KMS-11 (cell line): ENCODE results near the gene CEP19.

Experiments
- H2AFZ ChIP-seq: fragments of 200-600 bp; sonication (generic); 2 replicates; pipeline ENCODE4 v1.6.1; 2016; ENCODE audit warnings: antibody characterized with exemption, mixed run types, low read depth
- H3K27ac ChIP-seq: fragments of 200-600 bp; sonication (generic); 2 replicates; pipeline ENCODE4 v1.6.1; 2016; ENCODE audit warnings: mild to moderate bottlenecking, mixed run types
- H3K27me3 ChIP-seq: fragments of 200-600 bp; sonication (generic); 2 replicates; pipeline ENCODE4 v1.6.1; 2017; ENCODE audit warnings: mild to moderate bottlenecking, low read depth, mixed run types, moderate library complexity; ENCODE audit not compliant: insufficient read depth
- H3K36me3 ChIP-seq: fragments of 200-600 bp; sonication (generic); 2 replicates; pipeline ENCODE4 v1.6.1; 2017; ENCODE audit warnings: mild to moderate bottlenecking, mixed run types; ENCODE audit not compliant: insufficient read depth
- H3K4me1 ChIP-seq: fragments of 200-600 bp; sonication (generic); 2 replicates; pipeline ENCODE4 v1.6.1; 2016; ENCODE audit warnings: mild to moderate bottlenecking, low read depth, mixed run types; ENCODE audit not compliant: poor library complexity, severe bottlenecking
- H3K4me2 ChIP-seq: fragments of 200-600 bp; sonication (generic); 2 replicates; pipeline ENCODE4 v1.7.0; 2016; ENCODE audit warnings: mild to moderate bottlenecking, mixed run types
- H3K4me3 ChIP-seq: fragments of 200-600 bp; sonication (generic); IDR thresholded peaks from 2 replicates; pipeline ENCODE4 v1.6.1; 2017; ENCODE audit warnings: low read depth, low read length, mixed read lengths; ENCODE audit not compliant: insufficient read depth
- H3K79me2 ChIP-seq: fragments of 200-600 bp; sonication (generic); 2 replicates; pipeline ENCODE4 v1.6.1; 2016; ENCODE audit warnings: low read depth, mixed run types; ENCODE audit not compliant: insufficient read depth
- H3K9ac ChIP-seq: fragments of 200-600 bp; sonication (generic); 2 replicates; pipeline ENCODE4 v1.6.1; 2016; ENCODE audit warnings: mild to moderate bottlenecking, mixed run types
- H4K20me1 ChIP-seq: fragments of 200-600 bp; sonication (generic); 2 replicates; pipeline ENCODE4 v1.6.1; 2016; ENCODE audit warnings: mild to moderate bottlenecking, mixed run types; ENCODE audit not compliant: insufficient read depth
- CTCF ChIP-seq: fragments of 200-600 bp; sonication (generic); conservative IDR thresholded peaks from 2 replicates; pipeline ENCODE4 v1.6.1; 2017; ENCODE audit warnings: low read depth, mild to moderate bottlenecking, antibody characterized with exemption, low read length, moderate library complexity, mixed read lengths

The CEP19 gene

GRCh38 chr3:196740481-196741248 is 28.6 kb upstream of the CEP19 start:
- Histone ChIP-seq H3K36me3 (no peaks in the 10 kb centered on the region), H4K20me1 (peaks cover 5% of the 10 kb centered on the region; the same call in 1 of the 2 replicates), H3K4me3 (peak overlapping the region; percentile 96), H3K9ac (peak overlapping the region; percentile 93), H3K79me2 (peaks cover 55% of the 10 kb centered on the region), H3K4me1 (peaks cover 27% of the 10 kb centered on the region), H2AFZ (peak overlapping the region; percentile 72), H3K27ac (peak overlapping the region; percentile 94), H3K4me2 (peak overlapping the region; percentile 72), H3K27me3 (no peaks in the 10 kb centered on the region)
- TF ChIP-seq CTCF: no peak

- no peak for TF ChIP-seq CTCF
- H2AFZ ChIP-seq: peak within 1 kb of the TSS; percentile 72
- no peaks in the 10 kb centered on the region for H3K36me3 ChIP-seq
- peak within 1 kb of the TSS; percentile 96 for H3K4me3 ChIP-seq
- peaks cover 5% of the 10 kb centered on the region; the same call in 1 of the 2 replicates for H4K20me1 ChIP-seq
- H3K9ac ChIP-seq: peak within 1 kb of the TSS; percentile 93
- H3K4me1 ChIP-seq: peaks cover 27% of the 10 kb centered on the region
- no peaks in the 10 kb centered on the region for H3K27me3 ChIP-seq
- H3K27ac ChIP-seq: peak within 1 kb of the TSS; percentile 94
- H3K79me2 ChIP-seq: peaks cover 47% of the 10 kb centered on the region
- H3K4me2 ChIP-seq: peak within 1 kb of the TSS; percentile 72
Observed at GRCh38 chr3:196739671-196740480, 27.8 kb upstream of the CEP19 start, which contains the start of gene PAK2. PAK2 (plus strand) TSS chr3:196739857; CDS start chr3:196782647, 42,790 bp downstream.

GRCh38 chr3:196737655-196738054 is 25.6 kb upstream of the CEP19 start:
- no peak overlapping the region for H3K4me2 ChIP-seq
- H3K4me1 ChIP-seq: peaks cover 16% of the 10 kb centered on the region
- H2AFZ ChIP-seq: no peak overlapping the region
- peaks cover 25% of the 10 kb centered on the region for H3K79me2 ChIP-seq
- no peaks in the 10 kb centered on the region for H3K27me3 ChIP-seq
- H3K4me3 ChIP-seq: no peak overlapping the region
- H3K27ac ChIP-seq: no peak overlapping the region
- peaks cover 5% of the 10 kb centered on the region; the same call in 1 of the 2 replicates for H4K20me1 ChIP-seq
- no peak for TF ChIP-seq CTCF
- 0 out of 2 replicates have a peak, but pooled peaks cover 4% of the 10 kb centered on the region for H3K36me3 ChIP-seq
- H3K9ac ChIP-seq: no peak overlapping the region

GRCh38 chr3:196736670-196737374 is 24.8 kb upstream of the CEP19 start:
- Histone ChIP-seq H3K9ac (no peak overlapping the region), H3K27ac (no peak overlapping the region), H3K4me1 (peaks cover 9% of the 10 kb centered on the region), H4K20me1 (peaks cover 4% of the 10 kb centered on the region; the same call in 1 of the 2 replicates), H3K4me2 (no peak overlapping the region), H3K4me3 (no peak overlapping the region), H3K36me3 (0 out of 2 replicates have a peak, but pooled peaks cover 4% of the 10 kb centered on the region), H3K27me3 (no peaks in the 10 kb centered on the region), H3K79me2 (peaks cover 17% of the 10 kb centered on the region), H2AFZ (no peak overlapping the region)
- no peak for TF ChIP-seq CTCF
